HG03565 (cell line): ENCODE results near the gene ARMC3.
"Not testable (repeated sequence)": the region's sequence is repeated elsewhere in the genome, so short reads cannot be mapped to it uniquely, and the experiment has no call there.

Experiments
- ATAC-seq: cut with Tn5 transposase; IDR thresholded peaks from one replicate; pipeline ENCODE4 v1.9.1; 2021; ENCODE audit warnings: mild to moderate bottlenecking, moderate library complexity; ENCODE audit not compliant: unreplicated experiment

The ARMC3 gene

GRCh38 chr10:23038172-23038571 lies 110.3 kb downstream of the ARMC3 start:
- no peak for ATAC-seq

GRCh38 chr10:23040002-23040401 lies 112.1 kb downstream of the ARMC3 start:
- ATAC-seq: no peak

- ATAC-seq: no peak
These were observed 118.2 kb downstream of the ARMC3 start for GRCh38 chr10:23046027-23046426.

- ATAC-seq: no peak
These were observed 119.6 kb downstream of the ARMC3 start for GRCh38 chr10:23047201-23048050.

- no peak for ATAC-seq
These were observed 120.3 kb downstream of the ARMC3 start for GRCh38 chr10:23048191-23048590.

GRCh38 chr10:23051278-23051677 lies 123.4 kb downstream of the ARMC3 start:
- no peak for ATAC-seq

GRCh38 chr10:23051855-23052331 lies 124.0 kb downstream of the ARMC3 start:
- no peak for ATAC-seq

GRCh38 chr10:23053036-23053435 lies 125.2 kb downstream of the ARMC3 start:
- no peak for ATAC-seq

GRCh38 chr10:23055424-23056185 lies 127.8 kb downstream of the ARMC3 start:
- no peak for ATAC-seq

GRCh38 chr10:23056186-23056579 lies 128.3 kb downstream of the ARMC3 start:
- no peak for ATAC-seq

- ATAC-seq: no peak
These were observed 130.5 kb downstream of the ARMC3 start for GRCh38 chr10:23058366-23058765.

- ATAC-seq: no peak
These were observed 133.1 kb downstream of the ARMC3 start for GRCh38 chr10:23060918-23061317.

- ATAC-seq: no peak
These were observed 135.5 kb downstream of the ARMC3 start for GRCh38 chr10:23063045-23063972.

GRCh38 chr10:23063973-23064812 lies 136.3 kb downstream of the ARMC3 start:
- ATAC-seq: no peak

- ATAC-seq: not testable (repeated sequence)
These were observed 136.9 kb downstream of the ARMC3 start for GRCh38 chr10:23064813-23065114.

- ATAC-seq: no peak
These were observed 137.5 kb downstream of the ARMC3 start for GRCh38 chr10:23065181-23065948.

GRCh38 chr10:23067337-23067736 lies 139.5 kb downstream of the ARMC3 start:
- no peak for ATAC-seq

GRCh38 chr10:23067939-23068775 lies 140.3 kb downstream of the ARMC3 start:
- ATAC-seq: peak; percentile 36
